K562 (cell line): ENCODE measurements around the gene HNRNPLL. TPM values are rescaled to one million over a fixed set of nuclear protein-coding genes. Genes with fewer than 3 reads are reported as not detected.

Experiments used
- ATAC-seq: fragments of 200-7000 bp; cut with Tn5 transposase; 3 replicates; pipeline ENCODE4 v1.9.1; 2020; ENCODE audit warnings: moderate library complexity
- BruUV-seq: library from RNA; stranded (reverse); fragments of 400-500 nt; replicated peaks from 2 replicates; lab custom pipeline; 2021; lab: Mats Ljungman, UMichigan
- CTCF ChIA-PET: fragments of 300-600 bp; formaldehyde crosslinking; extraction: SDS; loops from one replicate; lab custom pipeline; 2021; ENCODE audit warnings: low intra/inter-chr PET ratio; lab: Yijun Ruan, JAX
- POLR2A ChIA-PET: fragments of 300-600, 350-650 bp; sonication (Branson Sonifier 250); formaldehyde crosslinking; extraction: SDS; loops from one replicate; lab custom pipeline; 2021; ENCODE audit warnings: antibody characterized with exemption, inconsistent platforms; lab: Yijun Ruan, JAX
- DNase-seq, 4 experiments: peaks; one replicate each; pipeline versions ENCODE4 v3.0.0 to v3.0.0-alpha.2; 2011 to 2018; ENCODE audit warnings: low spot score in 3 of 4, mixed read lengths in 3 of 4; ENCODE audit errors: extremely low read depth in 1 of 4
- FAIRE-seq: peaks from 2 replicates; lab custom pipeline; 2011; peaks lifted over from hg19 to GRCh38; lab: Jason Lieb, UNC
- H2AFZ ChIP-seq: 2 replicates; pipeline ENCODE4 v1.6.0; 2011; ENCODE audit warnings: low read depth, low read length, control low read depth, inconsistent platforms
- H3K27ac ChIP-seq: fragments of 200-600 bp; 3 replicates; pipeline ENCODE4 v1.8.0; 2011; ENCODE audit warnings: low read depth, mild to moderate bottlenecking, control low read depth, inconsistent platforms, low read length, moderate library complexity, mixed read lengths; ENCODE audit errors: extremely low read depth
- H3K27me3 ChIP-seq, 2 experiments: fragments of 300-600 bp in 1 of 2; 2 replicates in 1 of 2; 3 replicates in 1 of 2; pipeline versions ENCODE4 v1.6.0 to v1.8.0; 2011; ENCODE audit warnings: inconsistent platforms in 2 of 2, low read length in 2 of 2, mild to moderate bottlenecking in 1 of 2, mixed read lengths in 1 of 2, moderate library complexity in 1 of 2; ENCODE audit not compliant: control insufficient read depth in 2 of 2, insufficient read depth in 2 of 2
- H3K36me3 ChIP-seq: fragments of 300-600 bp; 3 replicates; pipeline ENCODE4 v1.8.0; 2011; ENCODE audit warnings: mild to moderate bottlenecking, low read length, inconsistent platforms; ENCODE audit not compliant: control insufficient read depth, insufficient read depth
- H3K4me1 ChIP-seq, 2 experiments: fragments of 200-600 bp in 1 of 2; replicated peaks in 1 of 2; 2 replicates in 1 of 2; 3 replicates in 1 of 2; pipeline versions ENCODE4 v1.5.1 to v1.8.0; 2011; ENCODE audit warnings: inconsistent platforms in 2 of 2, low read length in 2 of 2, mild to moderate bottlenecking in 1 of 2, mixed read lengths in 1 of 2, moderate library complexity in 1 of 2; ENCODE audit not compliant: control insufficient read depth in 2 of 2, insufficient read depth in 2 of 2
- H3K4me2 ChIP-seq: 2 replicates; pipeline ENCODE4 v1.6.1; 2011; ENCODE audit warnings: low read length, control low read depth, inconsistent platforms, mixed read lengths; ENCODE audit not compliant: insufficient read depth
- H3K4me3 ChIP-seq: fragments of 200-600 bp; sonication (generic), shearing (Covaris generic); 2 replicates; pipeline ENCODE4 v1.5.1; 2016; ENCODE audit warnings: control low read depth, inconsistent platforms
- H3K79me2 ChIP-seq: fragments of 200-600 bp; 3 replicates; pipeline ENCODE4 v1.8.0; 2011; ENCODE audit warnings: low read length, inconsistent platforms; ENCODE audit not compliant: control insufficient read depth, insufficient read depth
- H3K9ac ChIP-seq, 2 experiments: 2 replicates each; pipeline versions ENCODE4 v1.6.0 to v1.6.1; 2011; ENCODE audit warnings: low read depth in 2 of 2, low read length in 2 of 2, control low read depth in 1 of 2, inconsistent platforms in 1 of 2, mild to moderate bottlenecking in 1 of 2, mixed read lengths in 1 of 2; ENCODE audit not compliant: insufficient read depth in 1 of 2
- H3K9me1 ChIP-seq: one replicate; pipeline ENCODE4 v1.6.0; 2011; ENCODE audit warnings: inconsistent platforms, mild to moderate bottlenecking, low read length, moderate library complexity; ENCODE audit not compliant: control insufficient read depth, insufficient read depth
- H3K9me3 ChIP-seq: replicated peaks from 2 replicates; pipeline ENCODE4 v1.5.1; 2011; ENCODE audit warnings: low read depth, low read length, inconsistent platforms; ENCODE audit not compliant: control insufficient read depth, insufficient read depth
- H4K20me1 ChIP-seq: replicated peaks from 2 replicates; pipeline ENCODE4 v1.6.1; 2011; ENCODE audit warnings: low read length, inconsistent platforms, mixed read lengths; ENCODE audit not compliant: control insufficient read depth, insufficient read depth
- C11orf30 ChIP-seq: fragments of 450-650 bp; IDR thresholded peaks from 2 replicates; pipeline ENCODE4 v1.6.1; 2016; ENCODE audit warnings: low read depth, mild to moderate bottlenecking
- EWSR1 ChIP-seq: fragments of 450-650 bp; IDR thresholded peaks from 2 replicates; pipeline ENCODE4 v1.6.1; 2018; ENCODE audit warnings: borderline replicate concordance, mild to moderate bottlenecking, low read depth, moderate library complexity; ENCODE audit not compliant: partially characterized antibody
- FOSL1 ChIP-seq: fragments of 200-800 bp; sonication (Bioruptor generic); conservative IDR thresholded peaks from 2 replicates; pipeline ENCODE4 v1.6.1; 2016; ENCODE audit warnings: missing genetic modification characterization, missing compliant biosample characterization
- HLTF ChIP-seq: fragments of 450-650 bp; IDR thresholded peaks from 2 replicates; pipeline ENCODE4 v1.6.1; 2016
- HNRNPL ChIP-seq: fragments of 200-400 bp; formaldehyde crosslinking; IDR thresholded peaks from 2 replicates; pipeline ENCODE4 v1.6.1; 2017; ENCODE audit warnings: low read depth, mild to moderate bottlenecking, low read length
- ILF3 ChIP-seq: fragments of 450-650 bp; IDR thresholded peaks from 2 replicates; pipeline ENCODE4 v1.6.1; 2018; ENCODE audit warnings: antibody characterized with exemption, mild to moderate bottlenecking, moderate library complexity, borderline replicate concordance
- MEF2A ChIP-seq: IDR thresholded peaks from 2 replicates; pipeline ENCODE4 v1.6.1; 2011; ENCODE audit warnings: low read depth, mild to moderate bottlenecking, low read length, moderate library complexity; ENCODE audit not compliant: control insufficient read depth
- MEIS2 ChIP-seq: fragments of 450-650 bp; IDR thresholded peaks from 2 replicates; pipeline ENCODE4 v1.6.1; 2014; ENCODE audit warnings: mild to moderate bottlenecking; ENCODE audit not compliant: partially characterized antibody
- POLR3A ChIP-seq: IDR thresholded peaks from 2 replicates; pipeline ENCODE4 v1.6.1; 2011; ENCODE audit warnings: borderline replicate concordance, mild to moderate bottlenecking, moderate library complexity; ENCODE audit not compliant: insufficient read length, insufficient read depth; ENCODE audit errors: extremely low read depth
- RHOXF2B ChIP-seq: fragments of 250-450 bp; sonication (Bioruptor Pico); conservative IDR thresholded peaks from 2 replicates; pipeline ENCODE4 v1.5.1; 2021
- SMAD2 ChIP-seq: fragments of 150-350 bp; IDR thresholded peaks from 2 replicates; pipeline ENCODE4 v1.6.1; 2014; ENCODE audit warnings: low read depth, mild to moderate bottlenecking, low read length
- SNIP1 ChIP-seq: fragments of 450-650 bp; IDR thresholded peaks from 2 replicates; pipeline ENCODE4 v1.7.1; 2017; ENCODE audit warnings: low read depth, mild to moderate bottlenecking
- SP2 ChIP-seq: IDR thresholded peaks from 2 replicates; pipeline ENCODE4 v1.6.1; 2011; ENCODE audit warnings: mild to moderate bottlenecking, low read depth, low read length, moderate library complexity; ENCODE audit not compliant: poor library complexity, severe bottlenecking; ENCODE audit errors: extremely low read depth
- SPI1 ChIP-seq: IDR thresholded peaks from 2 replicates; pipeline ENCODE4 v1.6.1; 2011; ENCODE audit warnings: low read depth, low read length, control low read depth, borderline replicate concordance
- TAF1 ChIP-seq: IDR thresholded peaks from 2 replicates; pipeline ENCODE4 v1.6.1; 2011; ENCODE audit warnings: mild to moderate bottlenecking, low read length, moderate library complexity; ENCODE audit not compliant: insufficient read depth, control insufficient read depth, severe bottlenecking; ENCODE audit errors: extremely low read depth
- ZBTB12 ChIP-seq: fragments of 250-450 bp; sonication (Bioruptor Pico); IDR thresholded peaks from 2 replicates; pipeline ENCODE4 v1.4.0; 2020
- ZKSCAN1 ChIP-seq: fragments of 150-350 bp; IDR thresholded peaks from 2 replicates; pipeline ENCODE4 v1.6.1; 2016; ENCODE audit warnings: low read depth, low read length
- ZNF316 ChIP-seq: fragments of 450-650 bp; IDR thresholded peaks from 2 replicates; pipeline ENCODE4 v1.6.1; 2016
- ZNF444 ChIP-seq: fragments of 250-450 bp; sonication (Bioruptor Pico); IDR thresholded peaks from 2 replicates; pipeline ENCODE4 v1.4.0; 2020; ENCODE audit warnings: mild to moderate bottlenecking, moderate library complexity
- WGBS: fragments of 100-300 bp; shearing (Covaris generic); methylation state at CpG from one replicate; pipeline ENCODE4 v1.1.6; 2016; ENCODE audit warnings: low coverage, mixed read lengths; ENCODE audit not compliant: insufficient coverage; ENCODE audit errors: missing lambda C conversion rate; 5-methylcytosine and 5-hydroxymethylcytosine counted together
- in situ Hi-C: fragments of 300-500 bp; cut with MboI; formaldehyde crosslinking; loops from 4 replicates; pipeline ENCODE4 v1.15.0; 2018; ENCODE audit warnings: inconsistent platforms, mixed read lengths
- intact Hi-C: fragments of 100-400 bp; cut with micrococcal nuclease; formaldehyde crosslinking; loops from 2 replicates; pipeline ENCODE4 v1.14.2; 2022
- polyA plus RNA-seq, 8 experiments: library from polyadenylated mRNA; depleted of rRNA in 4 of 8; stranded (reverse) in 5 of 8; unstranded in 3 of 8; fragments of >200 nt; fragmentation: Nextera tagmentation in 2 of 8; fragmentation: Illumina TruSeq in 1 of 8; extraction: Ambion mirVana in 2 of 8; extraction: Trizol in 1 of 8; gene quantifications; 2 replicates each; pipeline versions ENCODE4 v1.2.1 to v1.2.3, GENCODE V29; 2011 to 2014; ENCODE audit warnings: inconsistent platforms in 1 of 8, missing spikeins in 1 of 8
- total RNA-seq, 7 experiments: library from RNA; depleted of rRNA in 6 of 7; stranded (reverse); fragments of >200 nt in 6 of 7; fragmentation: Illumina TruSeq in 2 of 7; extraction: Trizol in 2 of 7; gene quantifications; 2 replicates each; pipeline versions ENCODE4 v1.2.1 to v1.2.3, GENCODE V29; 2011 to 2021; ENCODE audit warnings: low replicate concordance in 1 of 7

HNRNPLL gene
- total and polyA plus RNA-seq, 9 of the 15 experiments (the other 6 are each of a cell fraction or from before 2014, with no cell fraction given) = 19.8 to 135 (median 57.8) TPM

- Histone ChIP-seq H3K27me3 (no peaks in the 10 kb centered on the region), H3K9me1 (no peaks in the 10 kb centered on the region), H3K9me3 (no peaks in the 10 kb centered on the region), H4K20me1 (peaks cover 4% of the 10 kb centered on the region), H3K4me1 (peaks cover 11 to 26% of the 10 kb centered on the region in 2 experiments), H2AFZ (peak overlapping the region; percentile 91), H3K4me3 (peak overlapping the region; percentile 92), H3K27ac (peak overlapping the region; percentile 92), H3K4me2 (peak overlapping the region; percentile 78), H3K79me2 (peaks cover 41% of the 10 kb centered on the region), H3K9ac (peak overlapping the region; percentile 70 to 89), H3K36me3 (no peaks in the 10 kb centered on the region)
- in situ Hi-C loops (loop anchor here (5.0 kb wide), 1 partner anchor 69 kb away; no protein-coding TSS in a partner anchor), intact Hi-C loops (loop anchor here (2.0 kb wide), 1 partner anchor 41 kb away; no protein-coding TSS in a partner anchor)
- 11% methylated on average over 23 of the region's 23 CpGs for WGBS
- BruUV-seq = TSS peak; percentile 92
- DNase-seq = peak; percentile 61 to 95 (median 70)
- ChIA-PET CTCF (interaction anchor here (1.0 to 1.8 kb wide), 2 partner anchors 122 to 625 kb away, joined by 4 to 6 read pairs; no protein-coding TSS in a partner anchor), POLR2A (interaction anchor here (0.6 to 2.9 kb wide), 15 partner anchors 9 to 239 kb away, joined by 3 to 24 read pairs (median 4); partner anchors contain the start of gene SRSF7)
- peak; percentile 73 for FAIRE-seq
- ATAC-seq = peak; percentile 63
- TF ChIP-seq RHOXF2B (no peak), ZNF316 (no peak), SMAD2 (no peak), POLR3A (no peak), HNRNPL (no peak), SPI1 (no peak), EWSR1 (no peak), SP2 (no peak), ZNF444 (no peak), HLTF (no peak), TAF1 (no peak), ILF3 (no peak), SNIP1 (no peak), ZBTB12 (no peak), FOSL1 (peak; percentile 41; the same call in 1 of the 2 replicates), ZKSCAN1 (no peak), MEF2A (no peak), C11orf30 (no peak), MEIS2 (peak; percentile 87)
Measured at GRCh38 chr2:38603402-38604290, 918 bp upstream of the HNRNPLL start.
